Astrocyte of the cerebellum (primary cell): ENCODE measurements around the gene THBS3.
A peak's percentile ranks its signal among the peaks of the same experiment; 100 is the strongest.

Source experiments
- DNase-seq: peaks from one replicate; pipeline ENCODE4 v3.0.0-alpha.2; 2011; ENCODE audit warnings: low read depth
- H3K4me3 ChIP-seq: 2 replicates; pipeline ENCODE4 v1.5.1; 2011; ENCODE audit warnings: mild to moderate bottlenecking, low read depth, low read length, moderate library complexity
- CTCF ChIP-seq: IDR thresholded peaks from 2 replicates; pipeline ENCODE4 v1.5.1; 2012; ENCODE audit warnings: low read length, low read depth, moderate library complexity, mild to moderate bottlenecking; ENCODE audit errors: missing control alignments
- in situ Hi-C: cut with HindIII; loops from 2 replicates; pipeline ENCODE4 v1.10.0; 2017; ENCODE audit warnings: low sequenced_read_pairs

THBS3 gene

GRCh38 chr1:155173478-155174323 is 34.0 kb downstream of the THBS3 start, which contains the start of gene TRIM46:
Gene TRIM46, plus strand, starts transcription at chr1:155173849. Its CDS starts 118 bp downstream, at chr1:155173967.
- peak within 1 kb of the TSS; percentile 96 for H3K4me3 ChIP-seq
- no peak for TF ChIP-seq CTCF
- DNase-seq: no peak
- in situ Hi-C loops: no loop called here

- in situ Hi-C loops: no loop called here
- peak; percentile 91 for DNase-seq
- peak within 1 kb of the TSS; percentile 96 for H3K4me3 ChIP-seq
- peak; percentile 93 for TF ChIP-seq CTCF
Measured at GRCh38 chr1:155172732-155173477, 34.8 kb downstream of the THBS3 start, which contains the start of gene KRTCAP2. Gene KRTCAP2, minus strand, starts transcription at chr1:155173304. Its CDS starts 80 bp downstream, at chr1:155173224.

- in situ Hi-C loops: no loop called here
- no peak for DNase-seq
- TF ChIP-seq CTCF: no peak
- H3K4me3 ChIP-seq: peak overlapping the region; percentile 96
Measured at GRCh38 chr1:155171836-155172731, 35.6 kb downstream of the THBS3 start.

GRCh38 chr1:155170806-155171205 is 36.9 kb downstream of the THBS3 start:
- no peak overlapping the region for H3K4me3 ChIP-seq
- in situ Hi-C loops: no loop called here
- DNase-seq: no peak
- no peak for TF ChIP-seq CTCF

- no peak for TF ChIP-seq CTCF
- no peak overlapping the region for H3K4me3 ChIP-seq
- in situ Hi-C loops: no loop called here
- no peak for DNase-seq
Measured at GRCh38 chr1:155170101-155170785, 37.5 kb downstream of the THBS3 start.
